GM19099 (cell line): Measurements from ENCODE around the gene SH3RF2.

Experiments used
- POLR2A ChIP-seq: IDR thresholded peaks from 3 replicates; pipeline ENCODE4 v1.6.1; 2011; ENCODE audit warnings: low read depth; ENCODE audit not compliant: insufficient read length; ENCODE audit errors: extremely low read depth

The SH3RF2 gene

GRCh38 chr5:145982572-145983318, 46.4 kb downstream of the SH3RF2 start:
- TF ChIP-seq POLR2A = no peak

DNA sequence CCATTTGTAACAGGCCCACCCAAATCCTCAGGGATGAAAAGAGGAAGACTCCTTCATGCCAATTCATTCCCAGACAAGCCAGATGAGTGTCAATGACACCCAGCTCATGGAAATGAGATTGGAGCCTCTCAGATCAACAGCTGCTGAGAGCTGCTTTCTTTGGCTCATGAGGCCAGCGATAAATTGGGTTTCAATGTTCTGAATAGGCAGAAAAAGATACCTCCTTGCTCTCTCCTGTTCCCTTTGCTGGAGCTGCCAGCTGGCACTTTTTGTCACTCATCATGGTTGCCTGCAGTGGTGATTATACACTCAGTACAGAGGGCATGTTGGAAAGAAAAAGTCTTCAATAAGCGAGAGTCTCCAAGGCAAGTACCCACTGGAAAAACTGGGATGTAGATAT, 47.1 kb downstream of the SH3RF2 start:
- TF ChIP-seq POLR2A = no peak

- no peak for TF ChIP-seq POLR2A
Measured at GRCh38 chr5:145984072-145984471, 47.7 kb downstream of the SH3RF2 start.

DNA sequence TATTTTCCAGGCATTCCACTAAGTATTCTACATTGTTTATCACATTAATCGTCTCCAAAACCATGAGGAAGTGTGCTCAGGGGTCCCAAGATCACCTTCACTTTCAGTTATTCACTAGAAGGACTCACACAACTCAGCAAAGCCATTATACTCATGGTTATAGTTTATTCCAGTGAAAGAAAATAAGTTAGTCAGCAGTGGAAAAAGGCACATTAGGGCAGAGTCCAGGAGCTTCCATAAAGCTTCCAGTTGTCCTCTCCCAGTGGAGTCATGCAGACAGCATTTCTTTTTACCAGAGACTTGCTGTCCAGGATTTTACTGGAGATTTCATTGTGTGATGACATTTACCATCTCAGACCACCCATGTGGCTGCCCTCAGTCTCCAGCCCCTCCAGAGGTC, 51.5 kb downstream of the SH3RF2 start:
- TF ChIP-seq POLR2A = no peak

- TF ChIP-seq POLR2A = no peak
Measured at GRCh38 chr5:145988993-145989392, 52.6 kb downstream of the SH3RF2 start.

DNA sequence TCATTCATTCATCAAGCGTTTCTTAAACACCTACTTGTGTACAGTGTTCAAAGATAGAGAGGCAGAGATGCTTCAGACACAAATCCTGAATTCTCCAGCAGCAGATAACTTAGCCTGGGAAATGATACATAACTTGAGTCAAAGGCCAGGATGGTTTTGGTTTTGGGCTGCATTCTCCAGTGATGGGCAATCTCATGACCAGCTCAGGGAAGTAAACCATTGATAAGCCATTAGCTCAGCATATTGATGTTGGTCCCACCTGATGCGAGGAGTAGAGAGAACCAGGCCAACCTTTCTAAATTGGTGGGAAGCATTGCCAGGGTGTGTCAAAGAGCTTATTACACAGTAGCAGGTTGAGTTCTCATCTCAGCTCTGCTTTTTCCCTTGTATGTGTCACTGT, 53.0 kb downstream of the SH3RF2 start:
- TF ChIP-seq POLR2A = no peak

DNA sequence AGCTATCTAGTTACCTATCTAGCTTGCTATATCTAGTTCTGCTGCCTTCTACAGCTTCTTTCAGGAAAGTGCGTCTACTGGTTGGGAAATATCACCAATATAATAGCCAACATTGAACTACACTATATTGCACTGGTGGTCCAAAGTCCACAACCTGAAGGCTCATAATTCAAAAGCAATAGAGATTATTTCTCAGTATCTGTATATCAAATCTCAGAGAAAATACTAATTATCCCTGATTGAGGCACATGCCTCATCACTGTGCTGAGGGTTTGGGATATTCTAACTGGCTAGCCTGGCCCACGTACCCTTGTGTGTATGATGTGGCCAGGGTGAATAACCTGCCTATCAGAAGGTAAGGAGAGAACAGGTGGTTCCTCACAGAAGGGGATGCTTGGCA, 53.8 kb downstream of the SH3RF2 start:
- no peak for TF ChIP-seq POLR2A

DNA sequence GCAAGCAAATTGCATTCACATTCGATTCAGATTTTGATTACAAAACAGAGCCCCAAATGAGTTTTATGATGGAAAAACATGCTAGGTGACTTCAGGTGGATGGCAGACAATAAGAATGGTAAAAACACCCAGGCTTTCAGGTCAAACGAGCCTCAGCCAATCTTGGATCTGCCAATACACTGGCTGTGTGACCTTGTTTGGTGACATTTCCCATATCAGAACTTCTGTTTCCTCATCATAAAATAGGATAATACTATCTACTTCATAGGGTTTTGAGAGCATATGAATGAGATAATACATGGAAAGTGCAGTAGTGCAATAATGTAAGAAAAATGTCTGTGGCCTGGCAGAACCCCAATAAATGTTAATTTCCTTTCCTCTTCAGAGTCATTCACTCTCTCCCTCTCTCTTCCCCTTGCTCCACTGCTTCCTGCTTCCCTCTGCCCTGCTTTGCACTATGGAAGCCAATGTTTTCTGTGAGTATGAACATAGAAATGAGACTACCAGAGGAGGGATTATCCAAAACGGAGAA, 54.7 kb downstream of the SH3RF2 start:
- TF ChIP-seq POLR2A = no peak

GRCh38 chr5:145996135-145996534, 59.8 kb downstream of the SH3RF2 start:
- TF ChIP-seq POLR2A = no peak

DNA sequence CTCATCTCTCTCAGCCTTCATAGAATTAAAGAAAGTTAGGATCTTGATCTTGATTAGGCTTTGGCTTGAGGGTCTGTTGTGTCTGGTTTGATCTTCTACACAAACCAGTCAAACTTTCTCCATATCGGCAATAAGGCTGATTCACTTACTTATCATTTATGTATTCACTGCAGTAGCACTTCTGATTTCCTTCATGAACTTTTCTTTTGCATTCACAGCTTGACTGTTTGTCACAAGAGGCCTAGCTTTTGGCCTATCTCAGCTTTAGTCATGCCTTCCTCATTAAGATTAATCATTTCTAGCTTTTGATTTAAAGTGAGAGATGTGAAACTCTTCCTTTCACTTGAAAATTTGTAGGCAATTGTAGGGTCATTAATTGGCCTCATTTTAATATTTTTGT, 62.8 kb downstream of the SH3RF2 start:
- no peak for TF ChIP-seq POLR2A

- TF ChIP-seq POLR2A = no peak
Measured at GRCh38 chr5:146000072-146000471, 63.7 kb downstream of the SH3RF2 start.

DNA sequence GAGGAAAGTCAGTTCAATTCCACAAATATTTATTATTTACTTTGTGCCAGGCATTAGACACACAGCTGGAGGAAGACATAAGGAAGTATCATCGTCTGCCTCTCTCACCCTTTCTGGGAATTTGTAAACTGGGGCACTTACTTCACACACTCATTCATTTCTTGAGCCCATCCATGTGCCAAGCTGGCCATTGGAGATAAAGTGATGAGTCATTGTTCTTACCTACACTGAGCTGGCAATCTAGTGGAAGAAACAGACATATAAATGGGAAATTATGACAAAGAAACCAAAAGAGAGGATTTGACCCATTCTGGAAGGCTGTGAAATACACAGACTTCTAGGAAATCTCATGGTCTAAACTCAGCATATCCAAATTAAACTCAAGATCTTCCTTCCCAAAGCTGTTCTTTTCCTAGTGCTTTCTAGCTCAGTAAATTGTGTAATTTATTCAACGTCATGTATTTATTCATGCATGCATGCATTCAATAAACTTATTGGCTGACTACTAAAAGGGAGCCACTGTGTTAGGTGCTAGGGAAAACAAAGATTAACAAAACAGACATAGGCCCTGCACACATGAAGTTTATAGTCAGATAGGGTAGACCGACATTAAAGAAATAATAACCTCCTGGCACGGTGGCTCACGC, 65.3 kb downstream of the SH3RF2 start:
- TF ChIP-seq POLR2A = no peak

DNA sequence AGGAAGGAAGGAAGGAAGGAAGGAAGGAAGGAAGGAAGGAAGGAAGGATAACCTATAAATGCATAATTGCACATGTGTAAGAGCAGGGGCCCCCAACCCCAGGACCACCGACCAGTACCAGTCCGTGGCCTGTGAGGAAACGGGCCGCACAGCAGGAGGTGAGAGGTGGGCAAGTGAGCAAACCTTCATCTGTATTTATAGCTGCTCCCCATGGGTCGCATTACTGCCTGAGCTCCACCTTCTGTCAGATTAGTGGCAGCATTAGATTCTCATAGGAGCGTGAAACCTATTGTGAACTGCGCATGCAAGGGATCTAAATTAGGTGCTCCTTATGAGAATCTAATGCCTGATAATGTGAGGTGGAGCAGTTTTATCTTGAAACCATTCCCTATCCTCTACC, 66.1 kb downstream of the SH3RF2 start:
- TF ChIP-seq POLR2A = no peak

- TF ChIP-seq POLR2A = no peak
Measured at GRCh38 chr5:146003852-146004251, 67.5 kb downstream of the SH3RF2 start.

DNA sequence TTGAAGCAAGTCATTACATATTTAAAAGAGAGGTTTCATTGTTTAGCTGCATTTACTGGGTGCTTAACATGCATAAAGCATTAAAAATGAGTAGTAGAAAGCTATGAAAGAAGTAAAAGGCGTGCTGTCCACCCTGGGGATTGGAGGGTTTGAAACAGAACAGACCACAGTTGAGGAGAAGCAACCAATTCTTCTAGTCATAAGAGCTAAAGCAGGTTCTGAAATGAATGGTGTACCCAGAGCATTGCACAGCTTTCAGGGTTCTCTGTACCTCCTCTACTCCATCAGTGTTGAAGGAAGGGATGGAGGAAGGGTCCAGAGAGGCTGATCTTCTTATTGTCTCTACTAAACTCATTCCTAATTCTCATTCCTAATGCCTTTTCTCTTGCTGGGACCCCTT, 68.9 kb downstream of the SH3RF2 start:
- no peak for TF ChIP-seq POLR2A

GRCh38 chr5:146005723-146006122, 69.3 kb downstream of the SH3RF2 start:
- TF ChIP-seq POLR2A = no peak

DNA sequence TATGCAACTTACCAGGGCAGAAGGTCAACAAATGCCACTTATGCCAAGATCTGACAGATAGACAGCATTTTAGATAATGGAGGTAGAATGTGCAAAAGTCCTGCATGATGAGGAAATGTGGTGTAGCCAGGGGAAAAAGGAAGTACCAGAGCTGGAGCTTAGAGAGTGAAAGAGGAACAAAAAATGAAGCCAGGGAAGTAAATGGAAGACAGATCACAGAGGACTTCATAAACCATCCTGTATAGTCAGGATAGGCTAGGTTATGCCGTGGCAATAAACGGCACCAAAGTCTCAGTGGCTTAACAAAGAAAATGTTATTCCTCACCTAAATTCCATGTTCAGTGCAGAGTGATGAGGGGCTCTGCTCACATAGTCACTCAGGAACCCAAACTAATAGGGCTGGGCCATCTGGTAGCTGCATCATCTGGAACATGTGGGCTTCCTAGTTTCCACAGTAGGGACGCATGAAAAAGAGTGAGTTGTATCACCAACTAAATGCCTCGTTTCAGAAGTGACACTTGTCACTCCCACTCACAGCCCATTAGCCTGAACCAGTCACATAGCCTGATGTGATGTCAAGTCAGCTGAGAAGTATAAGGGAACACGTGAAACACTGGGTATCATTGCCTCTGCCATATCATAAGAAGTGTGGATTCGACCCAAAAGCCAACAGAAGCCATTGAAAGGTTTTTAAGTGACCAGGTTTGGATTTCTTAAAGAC, 70.3 kb downstream of the SH3RF2 start:
- no peak for TF ChIP-seq POLR2A

DNA sequence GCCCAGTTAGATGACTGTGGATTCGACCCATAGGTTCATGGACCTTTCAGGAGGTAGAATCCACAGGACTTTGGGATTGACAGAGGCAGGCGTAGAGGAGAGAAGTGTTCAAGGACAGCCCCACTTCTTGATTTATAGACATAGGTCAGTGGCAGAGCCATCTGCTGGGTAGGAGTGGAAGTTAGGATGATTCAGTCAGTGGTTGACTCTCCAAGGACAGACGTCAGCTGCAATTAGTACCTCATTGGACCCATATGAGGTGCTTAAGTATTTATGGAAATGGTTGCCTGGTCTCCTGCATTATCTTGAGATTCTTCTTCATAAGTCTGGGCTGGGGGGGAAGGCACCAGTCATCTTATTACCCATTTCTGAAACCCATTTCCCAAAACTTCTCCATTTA, 70.9 kb downstream of the SH3RF2 start:
- TF ChIP-seq POLR2A = no peak
